NCI-H2081 treated with DMSO at 0.1 percent for 48 hours (cell line): ENCODE results near the gene CSF2.

ENCODE experiments used
- DNase-seq: peaks from one replicate; lab custom pipeline; 2025; lab: John Stamatoyannopoulos, UW

Gene CSF2

DNA sequence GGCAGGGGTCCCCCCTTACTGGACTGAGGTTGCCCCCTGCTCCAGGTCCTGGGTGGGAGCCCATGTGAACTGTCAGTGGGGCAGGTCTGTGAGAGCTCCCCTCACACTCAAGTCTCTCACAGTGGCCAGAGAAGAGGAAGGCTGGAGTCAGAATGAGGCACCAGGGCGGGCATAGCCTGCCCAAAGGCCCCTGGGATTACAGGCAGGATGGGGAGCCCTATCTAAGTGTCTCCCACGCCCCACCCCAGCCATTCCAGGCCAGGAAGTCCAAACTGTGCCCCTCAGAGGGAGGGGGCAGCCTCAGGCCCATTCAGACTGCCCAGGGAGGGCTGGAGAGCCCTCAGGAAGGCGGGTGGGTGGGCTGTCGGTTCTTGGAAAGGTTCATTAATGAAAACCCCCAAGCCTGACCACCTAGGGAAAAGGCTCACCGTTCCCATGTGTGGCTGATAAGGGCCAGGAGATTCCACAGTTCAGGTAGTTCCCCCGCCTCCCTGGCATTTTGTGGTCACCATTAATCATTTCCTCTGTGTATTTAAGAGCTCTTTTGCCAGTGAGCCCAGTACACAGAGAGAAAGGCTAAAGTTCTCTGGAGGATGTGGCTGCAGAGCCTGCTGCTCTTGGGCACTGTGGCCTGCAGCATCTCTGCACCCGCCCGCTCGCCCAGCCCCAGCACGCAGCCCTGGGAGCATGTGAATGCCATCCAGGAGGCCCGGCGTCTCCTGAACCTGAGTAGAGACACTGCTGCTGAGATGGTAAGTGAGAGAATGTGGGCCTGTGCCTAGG lies at the start of gene CSF2:
TSS of gene CSF2 (plus strand) at position 559 of the 783 bp plus-strand sequence. CDS start at position 594, 35 bp downstream.
- no peak for DNase-seq

DNA sequence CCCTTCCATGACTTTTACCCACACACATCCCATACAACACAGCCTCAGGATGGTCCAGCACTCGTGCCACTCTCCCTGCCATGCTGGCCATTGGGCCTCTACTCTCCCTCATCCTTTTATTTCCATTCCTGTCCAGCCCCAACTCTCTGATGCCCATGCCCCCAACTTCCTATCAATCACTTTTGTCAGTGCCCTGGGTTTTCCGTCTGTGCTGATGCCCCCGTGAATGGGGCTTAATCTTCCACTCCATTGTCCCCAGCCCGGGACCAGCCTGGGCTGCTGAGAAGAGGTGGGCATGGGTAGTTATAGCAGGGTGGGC lies 49.5 kb upstream of the CSF2 start:
- DNase-seq, result no peak

DNA sequence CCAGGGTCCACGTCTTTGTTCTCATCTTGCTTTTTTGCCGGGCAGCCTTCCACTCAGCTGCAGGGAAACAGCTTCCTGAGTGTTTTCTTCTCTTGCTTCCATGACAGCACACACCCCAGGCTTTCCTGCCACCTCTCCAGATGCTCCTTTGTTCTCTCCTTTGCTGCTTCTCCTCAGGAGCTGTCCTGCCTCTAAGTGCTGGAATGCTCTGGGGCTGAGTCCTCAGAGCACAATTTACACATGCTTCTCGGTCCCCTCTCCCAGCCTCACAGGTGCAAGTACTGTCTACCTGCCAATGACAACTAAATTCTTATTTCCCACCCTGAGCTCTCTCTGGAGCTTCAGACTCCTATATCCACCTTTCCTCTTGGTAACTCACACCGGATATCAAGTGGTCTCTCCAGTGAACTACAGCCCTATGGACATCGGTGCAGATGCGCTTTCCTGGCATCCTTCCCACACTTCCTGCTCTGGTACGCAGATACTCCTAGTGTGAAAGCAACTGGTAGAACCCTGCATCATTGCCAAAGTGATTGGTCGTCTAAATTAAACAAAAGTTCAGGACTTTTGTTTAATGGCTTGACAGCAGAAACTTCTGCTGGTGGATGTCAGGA lies 48.7 kb upstream of the CSF2 start:
- no peak for DNase-seq

DNA sequence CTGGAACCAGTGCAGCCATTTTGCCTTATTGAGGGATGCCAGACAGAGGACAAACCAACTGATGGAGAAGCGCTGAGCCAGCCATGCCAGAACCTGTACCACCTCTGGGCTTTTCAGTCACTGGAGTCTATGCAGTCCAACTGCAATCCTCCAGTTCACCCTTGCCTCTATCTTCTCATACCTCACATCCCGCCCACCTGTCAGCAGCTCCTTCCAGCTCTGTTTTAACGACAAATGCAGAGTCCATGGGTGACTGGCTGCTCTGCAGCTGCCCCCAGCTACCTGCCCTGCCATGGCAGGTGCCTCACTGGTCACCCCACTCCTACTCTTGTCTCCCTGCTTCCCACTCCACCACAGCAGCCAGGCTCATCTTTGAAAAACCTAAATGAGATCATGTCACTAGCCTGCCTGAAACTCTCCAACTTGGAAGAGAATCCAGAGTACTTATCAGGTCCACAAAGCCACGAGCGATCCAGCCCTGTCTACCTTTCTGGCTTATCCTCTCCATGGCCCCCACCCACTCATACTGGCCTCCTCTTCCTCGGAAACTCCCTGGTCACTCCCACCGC lies 48.1 kb upstream of the CSF2 start:
- no peak for DNase-seq

DNA sequence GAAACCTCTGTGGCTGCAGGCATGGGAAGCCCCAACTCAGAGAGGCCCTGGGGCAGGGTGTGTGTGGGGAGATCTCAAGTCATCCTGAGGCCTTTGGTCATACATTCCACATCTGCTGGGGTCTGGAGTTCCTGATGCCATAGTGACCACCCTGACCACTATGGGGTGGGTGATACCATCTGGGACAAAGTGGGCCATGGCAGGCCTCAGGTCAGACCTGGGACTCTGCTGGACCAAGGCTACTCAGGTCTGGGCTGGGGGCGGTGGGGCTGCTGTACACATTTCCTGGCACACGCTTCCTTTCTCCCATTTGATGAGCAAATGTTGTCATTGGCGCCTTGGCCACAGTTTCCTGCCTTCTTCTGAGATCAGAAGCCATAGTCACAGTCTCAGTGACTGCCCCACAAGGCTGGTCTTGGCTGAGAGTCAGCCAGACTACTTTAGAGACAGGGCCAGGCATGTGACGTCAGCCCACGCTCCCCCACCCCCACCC lies 47.0 kb upstream of the CSF2 start:
- DNase-seq, result no peak

DNA sequence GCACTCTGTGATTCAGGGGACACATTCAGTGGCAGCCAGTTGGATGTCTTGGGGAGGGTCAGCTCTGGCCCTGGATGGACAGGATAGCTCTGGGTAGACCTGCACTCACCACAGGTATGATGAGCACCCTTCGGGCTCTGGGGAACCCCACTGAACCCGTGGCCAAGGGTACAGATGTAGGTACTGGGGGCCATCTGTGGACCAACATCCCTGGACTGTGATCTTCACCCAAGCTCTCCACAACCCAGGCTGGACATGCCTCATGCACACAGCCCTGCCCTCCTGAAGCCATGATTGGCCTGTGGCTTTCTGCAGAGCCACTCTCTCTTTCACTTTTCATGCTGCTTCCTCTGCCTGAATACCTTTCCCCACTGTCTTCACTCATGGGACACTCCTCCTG lies 46.6 kb upstream of the CSF2 start:
- DNase-seq, result no peak

DNA sequence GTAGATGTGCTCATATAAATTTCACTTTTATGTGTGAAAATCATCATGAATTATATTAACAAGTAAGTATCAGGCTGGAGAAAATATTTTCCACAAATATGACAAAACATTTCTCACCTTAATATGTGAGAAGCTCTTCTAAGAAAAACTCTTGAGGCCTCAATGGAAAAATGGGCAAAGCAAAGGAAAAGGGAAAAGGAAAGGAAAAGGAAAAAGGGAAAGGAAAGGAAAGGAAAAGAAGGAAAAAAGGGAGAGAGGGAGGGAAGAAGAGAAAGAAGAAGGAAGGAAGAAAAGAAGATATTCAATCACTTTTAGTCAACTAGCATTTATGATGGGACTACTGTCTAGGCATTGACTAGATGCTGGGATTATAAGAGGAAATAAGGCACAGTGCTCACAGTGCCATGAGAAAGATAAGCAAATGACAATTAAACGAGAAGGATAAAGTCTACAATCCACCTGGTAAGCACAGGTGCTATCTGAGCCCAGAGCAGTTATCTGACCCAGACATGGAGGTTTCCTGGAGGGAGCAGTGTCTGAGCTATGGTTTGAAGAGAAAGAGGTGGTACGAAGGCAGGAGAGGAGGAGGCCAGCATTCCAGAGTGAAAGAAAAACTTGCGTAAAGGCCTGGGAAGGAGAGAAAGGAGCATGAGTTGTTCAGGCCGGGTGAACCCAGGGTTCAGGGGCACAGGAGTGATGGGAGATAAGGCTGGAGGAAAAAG lies 43.8 kb upstream of the CSF2 start:
- DNase-seq, result no peak

DNA sequence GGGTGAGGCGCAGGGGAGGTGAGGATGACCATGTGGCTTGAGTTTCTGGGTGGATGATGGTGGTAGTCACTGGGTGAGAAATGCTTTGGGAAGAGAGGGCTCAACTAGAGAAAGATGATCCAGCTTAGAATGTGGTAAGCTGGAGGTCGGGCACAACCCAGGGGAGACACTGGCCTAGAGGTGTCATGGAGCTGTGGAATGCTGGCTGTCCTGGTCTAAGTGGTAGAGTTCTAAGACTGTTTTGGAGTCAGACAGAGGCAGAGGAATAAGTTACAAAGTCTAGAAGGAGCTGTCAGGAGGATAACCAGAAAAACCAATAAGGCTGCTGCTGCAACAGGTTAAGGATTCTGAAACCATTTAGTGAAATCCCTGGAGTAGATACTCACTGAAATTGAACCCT lies 43.0 kb upstream of the CSF2 start:
- no peak for DNase-seq

DNA sequence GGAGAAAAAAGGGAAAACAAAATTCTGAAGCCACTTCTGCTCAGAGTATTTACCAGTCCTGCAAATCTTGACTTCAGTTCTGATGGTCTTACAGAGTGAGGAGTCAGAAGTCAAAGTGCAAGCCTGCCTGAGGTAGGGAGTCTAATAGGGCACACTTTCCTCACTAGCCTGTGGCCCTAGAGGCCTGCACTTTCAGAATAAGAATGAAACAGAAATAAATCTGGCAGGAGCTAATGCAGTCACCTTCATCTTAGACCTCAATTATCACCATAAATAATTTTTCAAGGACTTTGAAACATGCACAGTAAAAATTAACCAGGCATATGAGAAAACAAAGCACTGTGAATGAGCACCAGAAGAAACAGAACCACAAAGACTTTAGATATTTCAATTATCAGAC lies 41.4 kb upstream of the CSF2 start:
- no peak for DNase-seq

DNA sequence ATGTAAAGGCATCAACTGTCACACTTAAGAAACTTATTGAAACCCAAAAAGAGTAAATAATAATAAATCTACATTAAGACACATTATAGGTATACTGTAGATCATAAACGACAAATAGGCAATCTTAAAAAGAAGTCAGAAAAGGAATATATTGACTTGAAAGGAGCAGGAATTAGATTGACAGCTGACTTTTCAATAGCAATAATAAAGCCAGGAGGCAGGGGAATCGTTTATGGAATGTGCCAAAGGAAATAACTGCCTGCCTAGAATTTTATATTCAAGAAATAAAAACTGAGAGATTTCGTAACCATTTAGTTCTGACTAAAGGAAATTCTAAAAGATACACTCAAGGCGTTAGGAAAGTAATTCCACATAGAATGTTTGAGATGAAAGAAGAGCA lies 40.5 kb upstream of the CSF2 start:
- DNase-seq, result no peak

DNA sequence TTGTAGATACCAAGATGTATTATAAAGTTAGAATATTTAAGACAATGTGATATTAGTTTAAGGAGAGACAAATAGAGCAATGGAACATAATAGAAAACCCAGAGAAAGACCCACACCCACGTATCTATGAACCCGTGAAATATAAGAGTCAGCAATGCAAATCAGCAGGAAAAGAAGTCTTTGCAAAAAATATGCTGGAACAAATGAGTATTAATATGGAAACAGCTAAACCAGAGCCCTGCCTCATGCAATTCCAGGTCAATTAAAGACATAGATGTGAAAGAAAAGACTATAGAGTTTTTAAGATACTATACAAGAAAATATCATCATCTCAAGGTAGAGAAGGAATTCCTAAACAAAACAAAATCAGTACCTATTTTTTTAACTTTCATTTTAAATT lies 36.2 kb upstream of the CSF2 start:
- DNase-seq, result no peak

DNA sequence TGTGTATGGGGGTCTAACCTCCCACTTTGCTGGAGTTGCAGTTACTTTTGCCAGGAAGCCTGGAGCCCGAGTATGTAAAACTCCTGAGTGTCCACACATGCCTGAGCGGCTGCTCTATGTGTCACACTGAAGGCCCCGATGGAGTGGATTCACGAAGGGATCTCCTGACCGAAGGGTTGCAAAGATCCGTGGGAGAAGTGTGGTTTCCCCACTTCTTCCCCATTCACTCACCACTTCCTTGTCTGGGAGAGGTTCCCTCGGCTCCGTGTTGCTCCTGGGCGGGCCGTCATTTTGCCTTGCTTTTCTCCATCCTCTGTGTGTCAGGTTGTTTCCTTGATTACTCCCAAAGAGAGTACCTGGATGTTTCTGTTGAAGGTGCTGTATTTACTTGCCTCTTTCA lies 29.4 kb upstream of the CSF2 start:
- no peak for DNase-seq

DNA sequence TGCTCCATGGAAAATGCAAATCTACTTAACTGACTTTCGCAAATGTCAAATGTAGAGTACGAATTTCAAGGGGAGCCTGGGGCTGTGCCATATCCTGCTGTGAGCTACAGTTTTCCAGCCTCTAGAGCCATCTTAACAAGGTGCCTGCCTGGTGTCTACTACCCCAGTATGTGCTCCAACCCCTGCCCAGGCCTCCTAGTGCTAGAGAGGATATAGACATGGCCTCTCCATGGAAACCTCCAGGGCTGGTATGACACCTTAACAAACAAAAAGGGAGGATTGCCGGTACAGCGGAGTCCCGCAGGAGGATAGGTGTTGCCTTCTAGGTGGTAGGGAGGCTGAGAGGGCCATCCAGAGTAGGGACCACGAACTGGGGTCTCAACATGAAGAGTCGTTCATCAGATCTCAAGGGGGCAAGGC lies 26.7 kb upstream of the CSF2 start:
- no peak for DNase-seq

DNA sequence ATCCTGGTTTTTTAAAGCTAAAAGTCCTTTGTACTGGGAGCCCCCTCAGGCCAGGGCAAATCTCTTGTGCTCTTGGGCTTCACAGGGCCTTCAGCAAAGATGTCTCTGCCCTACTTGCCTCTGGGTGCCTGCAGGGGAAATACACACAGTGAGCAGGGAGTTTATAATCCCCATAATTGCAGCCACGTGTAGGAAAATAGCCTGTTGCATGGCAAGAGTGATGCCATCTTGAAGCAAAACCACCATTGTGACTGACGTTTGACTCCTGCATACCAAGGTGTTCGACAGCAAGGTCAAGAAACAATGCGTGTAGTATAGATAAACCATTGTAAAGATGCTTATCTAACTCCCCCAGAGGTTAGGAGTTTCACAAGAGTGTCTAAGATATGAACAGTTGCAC lies 24.5 kb upstream of the CSF2 start:
- no peak for DNase-seq

DNA sequence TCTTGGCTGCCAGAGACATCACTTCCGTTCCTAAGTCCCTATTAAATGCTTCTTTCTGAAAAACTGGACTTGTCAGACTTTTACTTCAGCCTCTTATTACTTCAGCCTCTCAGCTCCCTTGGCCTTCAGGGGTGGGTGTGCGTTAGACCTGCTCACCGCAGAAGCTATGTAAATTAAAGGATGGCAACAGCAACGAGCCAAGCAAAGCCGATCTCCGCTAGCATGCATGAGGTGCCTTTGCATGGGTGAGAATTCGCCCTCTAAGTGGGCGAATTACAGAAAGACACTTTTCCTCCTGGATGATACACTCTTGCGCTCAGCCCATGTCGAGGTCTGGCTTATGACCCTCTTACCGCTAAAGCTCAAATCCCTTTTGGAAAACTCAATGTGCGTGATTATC lies 24.0 kb upstream of the CSF2 start:
- DNase-seq, result no peak

DNA sequence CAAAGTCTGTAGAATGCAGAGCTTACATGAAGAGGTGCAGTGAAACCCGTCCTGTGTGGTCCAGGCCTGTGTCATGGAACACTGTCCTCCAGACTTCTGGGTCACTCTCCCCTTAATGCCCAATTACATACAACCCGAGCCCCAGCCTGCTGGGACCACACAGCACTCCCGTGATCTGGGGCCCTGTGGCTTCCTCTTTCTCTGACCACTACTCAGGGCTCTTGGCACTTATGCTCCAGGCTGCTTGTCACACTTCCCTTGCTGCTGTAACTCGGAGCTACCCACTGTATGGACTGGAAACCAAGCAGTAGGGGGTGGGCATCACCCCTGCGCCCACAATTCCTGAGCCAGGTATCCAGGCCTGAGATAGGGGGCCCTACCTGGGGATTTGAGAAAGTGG lies 23.5 kb upstream of the CSF2 start:
- DNase-seq, result no peak

DNA sequence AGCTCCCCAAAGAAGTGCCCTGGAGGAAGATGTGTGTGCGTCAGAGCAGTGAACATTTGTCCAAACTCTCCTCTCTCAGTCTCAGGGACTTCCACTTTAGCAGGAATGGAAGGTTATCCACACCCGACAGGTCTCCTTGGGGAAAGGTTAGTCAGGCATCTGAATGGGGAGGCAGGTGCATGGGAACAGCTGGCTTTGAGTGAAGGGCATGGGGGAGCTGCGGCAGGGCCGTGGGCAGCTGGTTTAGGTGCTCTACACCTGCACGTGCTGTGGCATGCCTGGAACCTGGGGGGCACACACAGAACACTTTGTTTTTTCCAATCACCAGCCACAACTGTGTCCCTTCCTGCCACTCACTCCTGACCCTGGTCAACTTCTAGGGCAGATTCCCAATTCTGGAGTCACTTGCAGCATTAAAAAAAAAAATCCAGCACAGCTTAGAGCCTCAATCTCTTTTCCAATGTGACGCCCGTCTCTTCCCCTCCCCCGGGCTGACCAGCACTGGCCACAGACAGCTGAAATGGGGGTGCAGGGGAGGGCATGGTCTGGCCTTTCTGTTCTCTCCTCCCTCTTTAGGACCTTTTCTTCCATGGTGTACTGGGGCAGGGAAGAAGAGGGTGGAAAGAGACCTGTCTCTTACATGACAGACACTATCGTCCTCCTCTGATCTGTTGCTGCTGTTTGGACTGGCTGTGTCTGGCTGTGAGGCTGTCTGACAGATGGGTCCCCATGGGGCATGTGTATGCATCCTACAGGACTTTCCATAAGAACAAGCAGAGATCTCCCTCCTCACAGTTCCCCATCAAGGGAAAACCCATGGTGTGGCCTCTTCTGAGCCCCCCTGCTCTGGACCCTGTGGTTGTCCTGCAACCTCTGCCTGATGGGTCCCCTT lies 22.7 kb upstream of the CSF2 start:
- no peak for DNase-seq

DNA sequence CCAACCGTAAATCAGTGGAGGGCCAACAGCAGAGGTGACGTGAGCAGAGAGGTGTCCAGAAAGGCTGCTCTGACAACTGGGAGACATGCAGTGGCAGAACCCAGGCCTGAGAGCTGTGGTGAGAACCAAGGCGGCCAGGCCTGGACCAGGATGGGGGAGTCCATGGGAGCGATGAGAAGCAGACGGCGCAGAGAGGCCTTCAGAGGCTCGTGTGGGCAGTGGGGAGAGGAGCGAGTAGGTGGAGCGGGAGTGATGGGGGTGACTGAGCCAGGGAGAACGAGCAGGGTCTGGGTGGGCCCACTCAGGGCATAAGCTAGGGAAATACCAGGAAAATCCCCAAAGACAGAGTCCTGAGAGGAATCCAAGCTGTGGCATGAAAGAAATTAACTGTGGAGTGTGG lies 21.1 kb upstream of the CSF2 start:
- DNase-seq, result no peak

DNA sequence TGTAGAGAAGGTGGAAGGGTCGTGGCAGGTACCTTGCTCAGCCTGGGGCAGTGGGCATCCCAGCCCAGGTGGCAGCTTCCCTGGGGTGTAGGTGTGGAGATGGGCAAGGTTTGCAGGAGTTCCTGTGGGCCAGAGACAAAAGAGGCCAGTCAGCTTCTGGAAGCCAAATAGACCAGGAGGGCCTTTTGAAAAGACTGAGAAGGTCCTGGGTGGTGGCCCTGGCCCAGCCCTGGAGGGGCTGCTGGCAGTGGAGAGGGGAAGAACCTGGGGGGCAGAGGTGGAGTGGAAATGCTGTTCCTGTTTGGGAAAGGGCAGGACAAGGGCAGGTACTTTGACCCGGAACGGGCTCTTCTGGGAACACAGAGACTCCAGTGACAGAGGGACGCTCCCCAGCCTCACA lies 20.1 kb upstream of the CSF2 start:
- DNase-seq, result no peak

DNA sequence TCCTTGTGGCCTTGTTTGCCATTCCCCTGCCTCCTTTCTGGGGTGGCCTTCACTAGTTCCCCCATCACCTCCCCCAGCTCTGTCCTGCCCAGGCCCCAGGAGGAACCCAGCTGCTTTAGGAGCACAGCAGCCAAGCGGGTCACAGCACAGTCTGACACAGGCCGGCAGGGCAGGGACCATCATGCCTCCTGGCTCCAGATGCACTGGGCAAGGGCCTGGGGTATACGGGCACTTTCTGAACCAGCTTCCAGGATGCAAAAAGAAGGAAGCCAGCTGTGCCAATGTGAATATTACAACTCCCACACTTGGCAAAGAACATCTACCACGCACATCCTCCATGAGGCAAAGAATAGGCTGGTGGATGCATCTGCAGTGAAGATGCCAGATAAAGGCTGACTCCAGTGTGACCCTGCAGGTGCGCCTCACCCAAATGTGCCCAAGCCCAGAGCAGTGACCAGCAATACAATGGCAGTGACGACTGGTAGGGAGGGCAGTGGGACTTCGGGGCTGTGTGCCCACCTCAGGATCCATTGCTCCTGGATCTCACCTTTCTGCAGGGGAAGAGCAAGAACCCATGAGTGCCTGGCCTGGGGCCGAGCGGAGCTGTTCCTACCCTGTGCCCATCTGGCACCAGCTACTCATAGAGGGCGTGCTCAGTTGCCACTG lies 19.4 kb upstream of the CSF2 start:
- no peak for DNase-seq

DNA sequence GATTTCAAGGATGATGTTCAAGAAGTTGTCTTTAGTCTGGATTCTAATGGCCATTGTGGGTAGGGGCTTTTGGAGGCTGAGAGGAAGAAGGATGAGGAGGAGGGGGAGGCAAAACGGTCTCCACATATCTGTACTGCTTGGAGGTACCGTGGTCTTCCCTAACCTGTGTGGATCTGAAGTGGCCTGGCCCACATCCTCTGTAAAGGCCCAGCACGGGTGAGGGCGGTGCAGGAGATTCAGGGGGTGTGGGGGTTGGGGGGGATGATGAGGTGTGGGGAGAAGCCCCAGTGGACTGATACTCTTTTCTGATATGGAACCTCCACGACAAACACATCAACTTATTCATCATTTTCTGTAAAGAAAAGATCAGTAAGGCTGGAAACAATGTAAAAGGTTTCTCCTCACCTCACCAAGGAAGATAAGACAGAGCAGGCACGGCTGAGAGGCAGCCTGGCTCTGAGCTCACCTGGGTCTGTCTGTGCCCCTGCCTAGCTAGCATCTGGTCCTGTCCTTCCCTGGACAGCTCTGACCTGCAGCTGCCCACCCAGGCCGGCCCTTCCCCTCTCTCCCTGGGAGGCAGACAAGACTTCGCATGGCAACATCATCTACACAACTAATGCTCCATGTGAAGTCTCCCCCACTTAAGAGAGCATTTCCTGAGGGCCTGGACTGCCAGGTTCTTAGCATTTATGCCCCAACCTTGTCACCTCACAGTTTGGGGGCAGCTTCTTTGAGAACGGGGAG lies 18.7 kb upstream of the CSF2 start:
- no peak for DNase-seq
